Measurements from ENCODE around the gene SPATA31D1.

The SPATA31D1 gene

GRCh38 chr9:81971727-81972126, 16.8 kb upstream of the SPATA31D1 start:
- DNase-seq (ENCODE audit: low read depth): no peak
- TF ChIP-seq CTCF (conservative IDR thresholded peaks at IDR 0.05; ENCODE audit: low read depth, low read length): no peak
- H3K4me3 ChIP-seq (ENCODE audit: low read length): no peak overlapping the region

- no peak for DNase-seq (ENCODE audit: low read depth)
- no peak overlapping the region for H3K4me3 ChIP-seq (ENCODE audit: low read length)
- TF ChIP-seq CTCF (conservative IDR thresholded peaks at IDR 0.05; ENCODE audit: low read depth, low read length): no peak
Observed at GRCh38 chr9:81974764-81975163, 13.8 kb upstream of the SPATA31D1 start.

GRCh38 chr9:81976351-81976750, 12.2 kb upstream of the SPATA31D1 start:
- no peak overlapping the region for H3K4me3 ChIP-seq (ENCODE audit: low read length)
- no peak for TF ChIP-seq CTCF (conservative IDR thresholded peaks at IDR 0.05; ENCODE audit: low read depth, low read length)
- no peak for DNase-seq (ENCODE audit: low read depth)

GRCh38 chr9:81979196-81979595, 9.4 kb upstream of the SPATA31D1 start:
- H3K4me3 ChIP-seq (ENCODE audit: low read length): no peak overlapping the region
- no peak for DNase-seq (ENCODE audit: low read depth)
- TF ChIP-seq CTCF (conservative IDR thresholded peaks at IDR 0.05; ENCODE audit: low read depth, low read length): no peak

- no peak for TF ChIP-seq CTCF (conservative IDR thresholded peaks at IDR 0.05; ENCODE audit: low read depth, low read length)
- H3K4me3 ChIP-seq (ENCODE audit: low read length): no peak overlapping the region
- DNase-seq (ENCODE audit: low read depth): no peak
Observed at GRCh38 chr9:81980568-81980967, 8.0 kb upstream of the SPATA31D1 start.

- no peak overlapping the region for H3K4me3 ChIP-seq (ENCODE audit: low read length)
- no peak for TF ChIP-seq CTCF (conservative IDR thresholded peaks at IDR 0.05; ENCODE audit: low read depth, low read length)
- DNase-seq (ENCODE audit: low read depth): no peak
Observed at GRCh38 chr9:81981883-81982282, 6.7 kb upstream of the SPATA31D1 start.

GRCh38 chr9:81984928-81985327, 3.6 kb upstream of the SPATA31D1 start:
- TF ChIP-seq CTCF (conservative IDR thresholded peaks at IDR 0.05; ENCODE audit: low read depth, low read length): no peak
- H3K4me3 ChIP-seq (ENCODE audit: low read length): no peak overlapping the region
- DNase-seq (ENCODE audit: low read depth): no peak
